D721Med (cell line): Measurements from ENCODE around the gene FMN1.

Experiments used
- DNase-seq: peaks from one replicate; pipeline ENCODE4 v3.0.0; 2011; ENCODE audit warnings: low spot score; ENCODE audit not compliant: insufficient read length
- FAIRE-seq: peaks from 2 replicates; lab custom pipeline; 2011; peaks lifted over from hg19 to GRCh38; lab: Jason Lieb, UNC
- CTCF ChIP-seq: IDR thresholded peaks from 2 replicates; pipeline ENCODE4 v1.5.1; 2012; ENCODE audit warnings: mild to moderate bottlenecking, control low read depth; ENCODE audit not compliant: insufficient read depth; ENCODE audit errors: missing control alignments

The FMN1 gene

GRCh38 chr15:33011976-33012375 lies 182.5 kb downstream of the FMN1 start:
- FAIRE-seq (no peak), DNase-seq (no peak)
- no peak for TF ChIP-seq CTCF

- FAIRE-seq = no peak
- TF ChIP-seq CTCF = no peak
- no peak for DNase-seq
Observed at GRCh38 chr15:33009603-33010002, 184.9 kb downstream of the FMN1 start.

- no peak for TF ChIP-seq CTCF
- no peak for DNase-seq
Observed at GRCh38 chr15:33009026-33009425, 185.5 kb downstream of the FMN1 start.

GRCh38 chr15:33008284-33008995 lies 186.1 kb downstream of the FMN1 start:
- no peak for FAIRE-seq
- no peak for DNase-seq

More at GRCh38 chr15:33009026-33009425, 185.5 kb downstream of the FMN1 start:
- FAIRE-seq = no peak

GRCh38 chr15:33007303-33007855 lies 187.1 kb downstream of the FMN1 start:
- FAIRE-seq (no peak), DNase-seq (no peak)
- peak; percentile 13 for TF ChIP-seq CTCF

More at GRCh38 chr15:33008284-33008995, 186.1 kb downstream of the FMN1 start:
- no peak for TF ChIP-seq CTCF

- DNase-seq = no peak
- no peak for FAIRE-seq
- TF ChIP-seq CTCF = no peak
Observed at GRCh38 chr15:33005582-33005981, 188.9 kb downstream of the FMN1 start.

GRCh38 chr15:33001926-33002325 lies 192.6 kb downstream of the FMN1 start:
- TF ChIP-seq CTCF = no peak
- DNase-seq (no peak), FAIRE-seq (no peak)
